Nephron (organoid): Measurements from ENCODE around the gene RGS14.

ENCODE experiments used
- H3K27ac Mint-ChIP-seq, 3 experiments: 2 replicates each; pipeline ENCODE4 v1.8.0; 2020; ENCODE audit warnings: mixed read lengths in 3 of 3, mild to moderate bottlenecking in 2 of 3, moderate library complexity in 1 of 3
- H3K27me3 Mint-ChIP-seq: 2 replicates; pipeline ENCODE4 v1.8.0; 2021; ENCODE audit warnings: low read depth, mild to moderate bottlenecking, moderate library complexity, mixed read lengths
- H3K36me3 Mint-ChIP-seq: 2 replicates; pipeline ENCODE4 v1.8.0; 2020; ENCODE audit warnings: low read depth, mixed read lengths
- H3K4me1 Mint-ChIP-seq: 2 replicates; pipeline ENCODE4 v1.8.0; 2020; ENCODE audit warnings: mixed read lengths
- H3K4me3 Mint-ChIP-seq, 3 experiments: 2 replicates each; pipeline ENCODE4 v1.8.0; 2020; ENCODE audit warnings: mild to moderate bottlenecking in 3 of 3, mixed read lengths in 3 of 3, moderate library complexity in 2 of 3
- H3K9me3 Mint-ChIP-seq: 2 replicates; pipeline ENCODE4 v1.8.0; 2020; ENCODE audit warnings: mixed read lengths
- CTCF ChIP-seq, 3 experiments: fragments of 200-600 bp; sonication (generic); IDR thresholded peaks; one replicate each; pipeline ENCODE4 v1.5.0; 2021; ENCODE audit warnings: antibody characterized with exemption in 3 of 3; ENCODE audit not compliant: unreplicated experiment in 3 of 3

The RGS14 gene

DNA sequence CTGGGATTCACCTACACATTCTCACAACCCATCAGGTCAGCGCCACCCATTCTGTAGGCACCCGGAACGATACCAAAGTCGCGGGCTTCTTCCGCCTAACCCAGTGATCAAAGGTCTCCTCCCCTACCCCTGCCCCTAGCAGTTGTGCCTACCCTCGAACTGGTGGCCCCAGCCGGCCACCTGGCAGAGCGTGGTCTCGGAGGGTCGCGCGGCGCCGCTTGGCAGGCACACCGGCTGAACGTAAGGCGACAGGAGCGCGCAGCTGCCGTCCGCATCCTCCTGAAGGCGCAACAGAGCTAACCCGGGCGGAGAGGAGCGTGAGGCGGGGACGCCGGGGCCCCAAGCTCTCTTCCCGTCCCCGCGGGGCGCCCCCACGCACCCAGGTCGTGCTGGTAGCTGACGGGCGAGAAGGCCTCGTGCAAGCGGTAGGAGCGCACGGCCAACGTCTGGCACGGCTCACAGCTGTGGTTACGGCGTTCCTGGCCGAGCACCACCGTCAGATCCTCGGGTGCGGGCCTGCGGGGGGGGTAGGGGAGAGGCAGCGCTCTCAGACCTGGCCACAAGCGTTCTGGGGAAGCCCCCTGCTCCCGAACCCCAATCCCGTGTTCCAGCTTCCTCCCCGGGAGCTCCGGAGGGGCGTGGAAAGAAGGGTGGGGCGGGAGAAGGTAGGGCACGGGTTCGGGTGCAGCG lies 45.5 kb downstream of the RGS14 start:
- Mint-ChIP-seq H3K27me3 (peaks cover 64% of the 10 kb centered on the region), H3K27ac (peak overlapping the region in 2 of 3 experiments; percentile 69 to 72), H3K4me3 (peak overlapping the region; percentile 85 to 87 (median 86)), H3K4me1 (peaks cover 11% of the 10 kb centered on the region), H3K36me3 (no peaks in the 10 kb centered on the region), H3K9me3 (no peaks in the 10 kb centered on the region)
- no peak for TF ChIP-seq CTCF (IDR thresholded peaks at IDR 0.05; ENCODE audit: unreplicated experiment in 3 of 3)

- H3K36me3 Mint-ChIP-seq: no peaks in the 10 kb centered on the region
- H3K4me3 Mint-ChIP-seq: peak overlapping the region; percentile 85 to 87 (median 86)
- H3K4me1 Mint-ChIP-seq: peaks cover 11% of the 10 kb centered on the region
- no peaks in the 10 kb centered on the region for H3K9me3 Mint-ChIP-seq
- peaks cover 62% of the 10 kb centered on the region for H3K27me3 Mint-ChIP-seq
- H3K27ac Mint-ChIP-seq: no peak overlapping the region
- peak; percentile 53 to 66 (median 58) for TF ChIP-seq CTCF (IDR thresholded peaks at IDR 0.05; ENCODE audit: unreplicated experiment in 3 of 3)
Measured at GRCh38 chr5:177403792-177404640, 46.3 kb downstream of the RGS14 start.

- H3K27me3 Mint-ChIP-seq: peaks cover 68% of the 10 kb centered on the region
- H3K36me3 Mint-ChIP-seq: no peaks in the 10 kb centered on the region
- no peaks in the 10 kb centered on the region for H3K9me3 Mint-ChIP-seq
- H3K27ac Mint-ChIP-seq: no peak overlapping the region
- no peak for TF ChIP-seq CTCF (IDR thresholded peaks at IDR 0.05; ENCODE audit: unreplicated experiment in 3 of 3)
- H3K4me1 Mint-ChIP-seq: peaks cover 11% of the 10 kb centered on the region
- H3K4me3 Mint-ChIP-seq: peak overlapping the region; percentile 73 to 81 (median 75)
Measured at GRCh38 chr5:177404641-177405179, 47.0 kb downstream of the RGS14 start.

DNA sequence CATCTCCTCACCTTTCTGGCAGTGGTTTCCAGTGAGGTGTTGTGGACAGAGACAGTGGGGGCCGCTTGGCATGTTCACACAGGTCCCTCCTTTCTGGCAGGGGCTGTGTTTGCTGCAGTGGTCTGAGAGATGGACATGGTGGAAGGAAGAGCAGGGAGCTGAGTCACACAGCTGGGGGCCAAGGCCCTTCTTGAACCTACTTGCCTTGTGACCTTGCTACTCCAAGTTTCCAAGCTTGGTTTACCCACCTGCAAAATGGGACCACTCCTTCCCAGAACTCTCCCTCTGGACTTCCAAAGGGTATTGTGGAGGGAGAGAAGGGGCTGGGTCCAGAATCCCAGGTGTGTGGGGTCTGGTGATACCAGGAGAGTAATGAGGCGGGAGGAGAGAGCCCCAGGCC lies 47.6 kb downstream of the RGS14 start:
- Mint-ChIP-seq H3K36me3 (no peaks in the 10 kb centered on the region), H3K27ac (no peak overlapping the region), H3K27me3 (peaks cover 68% of the 10 kb centered on the region), H3K9me3 (no peaks in the 10 kb centered on the region), H3K4me3 (peak overlapping the region; percentile 73 to 81 (median 75)), H3K4me1 (peaks cover 11% of the 10 kb centered on the region)
- TF ChIP-seq CTCF (IDR thresholded peaks at IDR 0.05; ENCODE audit: unreplicated experiment in 3 of 3): no peak

- H3K36me3 Mint-ChIP-seq: no peaks in the 10 kb centered on the region
- TF ChIP-seq CTCF (IDR thresholded peaks at IDR 0.05; ENCODE audit: unreplicated experiment in 3 of 3): no peak
- H3K9me3 Mint-ChIP-seq: no peaks in the 10 kb centered on the region
- peaks cover 11% of the 10 kb centered on the region for H3K4me1 Mint-ChIP-seq
- peaks cover 68% of the 10 kb centered on the region for H3K27me3 Mint-ChIP-seq
- no peak overlapping the region for H3K27ac Mint-ChIP-seq
- H3K4me3 Mint-ChIP-seq: no peak overlapping the region
Measured at GRCh38 chr5:177405805-177406204, 48.1 kb downstream of the RGS14 start.
